Large intestine (tissue), 3 donors: ENCODE results near the gene TBC1D22A. TPM values are rescaled to one million over a fixed set of nuclear protein-coding genes. Genes with fewer than 3 reads are reported as not detected.

Source experiments
- DNase-seq, 2 donors: peaks; one replicate each; pipeline versions ENCODE4 v3.0.0 to v3.0.0-alpha.2; 2013
- H3K27ac ChIP-seq: one replicate; pipeline ENCODE4 v1.5.1; 2013; ENCODE audit warnings: low read length
- H3K27me3 ChIP-seq: 2 replicates; pipeline ENCODE4 v1.6.1; 2013; ENCODE audit warnings: low read length; ENCODE audit not compliant: control insufficient read depth, insufficient read depth
- H3K36me3 ChIP-seq: 2 replicates; pipeline ENCODE4 v1.6.1; 2013; ENCODE audit warnings: low read length; ENCODE audit not compliant: control insufficient read depth, insufficient read depth
- H3K4me1 ChIP-seq: one replicate; pipeline ENCODE4 v1.6.1; 2013; ENCODE audit warnings: low read length; ENCODE audit not compliant: control insufficient read depth, insufficient read depth
- H3K4me3 ChIP-seq: one replicate; pipeline ENCODE4 v1.5.1; 2013; ENCODE audit warnings: low read length
- H3K9me3 ChIP-seq: one replicate; pipeline ENCODE4 v1.6.1; 2013; ENCODE audit warnings: mild to moderate bottlenecking, low read depth, low read length, moderate library complexity; ENCODE audit not compliant: control insufficient read depth
- WGBS: methylation state at CpG from one replicate; pipeline ENCODE4 v1.1.5; 2013; ENCODE audit warnings: low lambda C conversion rate; ENCODE audit not compliant: insufficient coverage; 5-methylcytosine and 5-hydroxymethylcytosine counted together
- polyA plus RNA-seq: library from polyadenylated mRNA; unstranded; fragments of 120-200 nt; gene quantifications from one replicate; pipeline ENCODE4 v1.2.1, GENCODE V29; 2013

Gene TBC1D22A
- polyA plus RNA-seq, 1 donor, result 21.5 TPM

DNA sequence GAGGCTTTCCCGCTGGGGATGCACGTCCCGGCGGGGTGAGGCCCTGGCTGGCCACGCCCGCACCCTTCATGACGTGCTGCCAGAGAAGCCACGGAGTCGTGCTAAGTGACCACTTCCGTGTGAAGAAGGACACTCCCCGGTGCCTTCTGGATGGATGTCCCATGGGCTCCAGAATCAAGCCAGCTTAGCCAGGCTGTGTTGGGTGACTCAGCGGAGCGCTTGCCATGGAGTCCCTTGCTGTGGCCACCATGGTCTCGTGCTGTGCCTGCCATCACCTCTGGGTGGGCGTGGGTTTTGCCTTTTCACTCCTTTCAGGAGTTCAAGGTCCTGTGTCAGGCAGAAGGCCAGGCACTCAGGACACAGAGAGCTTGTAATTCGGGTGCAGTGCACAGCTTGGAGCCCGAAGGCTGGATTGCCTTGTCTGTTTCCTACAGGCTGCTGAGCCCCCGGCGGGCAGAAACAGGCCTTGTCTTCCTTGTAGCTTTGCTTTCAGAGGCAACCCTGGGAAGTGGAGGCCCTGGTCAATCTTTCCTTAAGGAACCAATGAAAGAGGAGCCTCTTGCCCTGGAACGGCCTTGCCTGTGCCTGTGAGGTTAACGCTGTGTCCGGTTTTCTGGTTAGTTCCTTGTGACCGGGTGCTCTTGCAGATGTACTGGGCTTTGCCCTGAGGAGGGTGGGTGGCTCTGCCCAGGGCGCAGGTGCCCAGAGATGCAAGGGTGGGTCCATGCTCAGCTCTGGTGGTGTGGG lies 268.6 kb downstream of the TBC1D22A start:
- H3K27ac ChIP-seq, result no peak overlapping the region
- peaks cover 20% of the 10 kb centered on the region for H3K4me1 ChIP-seq
- no peaks in the 10 kb centered on the region for H3K27me3 ChIP-seq
- no peak overlapping the region for H3K4me3 ChIP-seq
- H3K9me3 ChIP-seq, result no peaks in the 10 kb centered on the region
- peaks cover 2% of the 10 kb centered on the region for H3K36me3 ChIP-seq
- no CpG with 5 or more reads among the region's 24 CpGs for WGBS
- DNase-seq, result no peak

DNA sequence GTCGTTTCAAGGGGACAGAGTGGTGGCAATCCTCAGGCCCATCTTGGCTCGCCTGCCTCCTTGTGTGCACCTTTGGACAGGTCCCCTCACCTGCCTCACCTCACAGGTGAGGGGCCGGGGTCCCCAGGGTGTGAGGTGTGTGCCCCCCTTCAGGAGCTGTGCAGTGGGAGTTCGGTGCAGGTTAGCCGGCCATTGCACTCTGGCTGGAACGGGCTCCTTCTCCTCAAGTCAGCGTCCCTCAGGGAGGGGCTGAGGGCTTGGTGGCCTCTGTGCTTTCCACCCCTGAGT lies 269.1 kb downstream of the TBC1D22A start:
- Histone ChIP-seq H3K4me3 (no peak overlapping the region), H3K36me3 (peaks cover 2% of the 10 kb centered on the region), H3K27ac (no peak overlapping the region), H3K9me3 (no peaks in the 10 kb centered on the region), H3K27me3 (no peaks in the 10 kb centered on the region), H3K4me1 (peaks cover 20% of the 10 kb centered on the region)
- no CpG with 5 or more reads among the region's 7 CpGs for WGBS
- DNase-seq, result no peak

DNA sequence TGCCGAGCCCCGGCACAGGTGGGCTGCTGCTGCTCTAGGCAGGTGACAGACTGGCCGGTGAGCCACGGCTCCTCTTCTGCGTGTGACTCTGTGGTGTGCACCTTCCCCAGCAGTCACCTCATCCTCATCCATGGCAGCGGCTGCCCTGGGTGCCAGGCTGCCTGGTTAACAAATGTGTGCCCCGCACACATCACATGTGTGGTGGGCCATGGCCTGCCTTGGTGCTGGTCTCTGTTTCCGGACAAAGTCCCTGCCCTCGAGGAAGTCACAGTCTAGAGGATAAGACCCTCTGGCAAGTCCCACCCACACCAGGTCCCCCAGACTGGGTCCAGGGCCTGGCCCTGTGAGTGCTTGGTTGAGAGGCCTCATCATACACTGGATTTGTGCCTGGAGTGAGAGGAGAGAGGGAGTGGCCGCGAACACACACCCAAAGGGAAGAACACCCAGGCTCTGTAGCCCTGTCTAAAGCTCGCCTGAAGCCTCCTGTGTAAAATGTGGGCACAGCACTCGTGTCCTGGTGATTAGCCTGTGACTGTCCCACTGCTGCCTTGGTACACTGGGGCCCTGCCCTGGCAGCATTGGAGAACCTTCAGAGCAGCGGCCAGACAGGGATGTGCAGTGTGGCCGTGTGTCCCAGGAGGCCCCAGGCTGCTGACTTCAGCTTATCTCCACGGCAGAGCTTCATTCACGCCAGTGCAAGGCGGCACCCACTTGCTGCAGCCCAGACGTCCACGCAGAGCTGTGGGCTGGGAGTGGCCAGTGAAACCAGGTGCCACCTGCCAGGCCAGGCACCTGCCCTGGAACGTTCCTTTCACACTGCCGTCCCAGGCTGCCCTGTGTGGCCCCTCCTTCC lies 269.9 kb downstream of the TBC1D22A start:
- no peaks in the 10 kb centered on the region for H3K27me3 ChIP-seq
- no CpG with 5 or more reads among the region's 22 CpGs for WGBS
- no peak overlapping the region for H3K4me3 ChIP-seq
- peak overlapping the region; percentile 80 for H3K27ac ChIP-seq
- no peaks in the 10 kb centered on the region for H3K9me3 ChIP-seq
- peaks cover 20% of the 10 kb centered on the region for H3K4me1 ChIP-seq
- peaks cover 8% of the 10 kb centered on the region for H3K36me3 ChIP-seq
- DNase-seq, result peak; percentile 54 to 70

DNA sequence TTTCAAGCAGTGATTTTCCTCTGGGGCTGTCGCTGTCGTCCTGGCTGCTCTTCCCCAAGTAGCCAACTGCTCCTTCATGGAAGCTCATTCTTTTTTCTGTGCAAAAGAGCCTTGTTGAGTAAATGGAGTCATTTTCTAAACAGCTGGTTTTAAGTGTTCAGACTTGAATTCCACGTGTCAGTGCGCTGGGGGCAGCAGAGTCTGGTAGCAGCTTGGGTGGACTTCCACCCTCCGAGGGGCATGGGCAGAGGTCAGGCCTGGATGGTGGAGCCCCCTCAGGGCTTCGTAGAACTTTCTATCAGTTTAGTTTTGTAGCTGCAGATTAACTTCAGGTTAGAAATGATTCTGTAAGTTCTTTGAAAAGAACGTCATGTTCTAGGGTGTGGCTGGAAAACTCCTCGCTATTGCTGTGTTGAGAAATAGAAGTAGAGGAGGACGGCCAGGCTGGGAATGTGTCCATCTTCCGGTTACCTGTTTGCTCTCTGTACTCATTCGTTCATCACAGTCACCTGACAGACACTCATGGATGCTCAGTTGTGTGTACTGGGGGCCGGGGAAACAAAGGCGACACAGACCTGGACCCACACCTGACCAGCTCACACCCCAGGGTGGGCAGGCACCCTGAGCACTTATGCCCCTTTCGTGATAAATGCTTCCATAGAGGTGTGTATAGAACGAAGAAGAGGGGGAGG lies 270.7 kb downstream of the TBC1D22A start:
- H3K4me1 ChIP-seq, result peaks cover 20% of the 10 kb centered on the region
- peak overlapping the region; percentile 80 for H3K27ac ChIP-seq
- DNase-seq, result peak; percentile 65 to 81
- no peak overlapping the region for H3K4me3 ChIP-seq
- no peaks in the 10 kb centered on the region for H3K27me3 ChIP-seq
- peaks cover 10% of the 10 kb centered on the region for H3K36me3 ChIP-seq
- no peaks in the 10 kb centered on the region for H3K9me3 ChIP-seq
- WGBS, result 67% methylated on average over 1 of the region's 15 CpGs

DNA sequence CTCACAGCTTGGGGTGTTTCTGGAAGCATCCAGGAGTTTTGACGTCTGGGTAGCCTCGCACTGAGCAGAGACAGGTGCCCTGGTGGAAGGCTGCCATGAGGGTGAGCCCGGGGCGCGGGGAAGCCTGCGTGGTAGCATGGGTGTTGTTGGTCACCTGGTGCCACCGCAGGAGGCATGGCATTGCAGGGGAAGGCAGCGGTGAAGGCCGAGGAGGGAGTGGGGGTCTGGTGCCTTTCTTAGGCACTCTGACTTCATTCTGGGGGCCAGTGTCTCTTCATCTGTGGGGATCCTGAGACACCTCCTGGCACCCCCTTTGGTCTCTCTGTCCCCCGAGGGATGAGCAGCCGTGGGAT lies 271.2 kb downstream of the TBC1D22A start:
- Histone ChIP-seq H3K36me3 (peaks cover 13% of the 10 kb centered on the region), H3K4me1 (peaks cover 20% of the 10 kb centered on the region), H3K9me3 (no peaks in the 10 kb centered on the region), H3K4me3 (no peak overlapping the region), H3K27ac (peak overlapping the region; percentile 80), H3K27me3 (no peaks in the 10 kb centered on the region)
- no CpG with 5 or more reads among the region's 11 CpGs for WGBS
- no peak for DNase-seq

DNA sequence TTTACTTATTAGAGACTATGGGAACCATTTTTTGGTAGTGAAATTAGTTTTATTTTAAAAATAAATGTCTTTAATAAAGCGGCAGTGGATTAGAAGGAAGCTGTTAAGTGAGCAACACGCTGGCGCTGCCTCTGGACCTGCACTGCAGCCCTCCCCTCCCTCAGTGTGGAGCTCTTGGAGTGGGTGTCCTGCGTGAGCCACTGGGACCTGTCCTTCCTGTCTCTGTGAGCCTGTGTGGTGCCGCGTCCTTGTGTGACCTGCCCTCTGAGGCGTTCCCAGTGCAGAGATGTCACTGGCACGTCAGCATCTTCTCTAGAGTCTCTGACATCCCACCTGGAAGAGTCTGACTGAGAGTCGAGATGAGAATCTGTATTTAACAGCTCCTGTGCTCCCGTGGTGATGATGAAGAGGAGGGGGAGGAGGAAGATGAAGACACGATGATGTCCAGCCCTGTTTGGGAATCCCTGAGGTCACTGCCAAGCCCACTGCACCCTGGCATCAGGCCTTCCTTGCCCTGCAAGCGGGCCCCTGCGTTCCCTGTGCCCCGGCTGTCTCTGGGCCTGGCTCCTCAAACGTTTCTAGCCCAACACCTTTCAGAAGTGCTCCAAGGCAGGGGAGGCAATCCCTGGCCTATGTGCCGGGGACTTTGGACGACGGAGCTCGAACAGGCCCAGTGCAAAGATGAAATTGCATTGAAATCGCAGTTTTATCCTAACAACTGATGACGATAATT lies 271.8 kb downstream of the TBC1D22A start:
- no CpG with 5 or more reads among the region's 21 CpGs for WGBS
- Histone ChIP-seq H3K36me3 (peaks cover 13% of the 10 kb centered on the region), H3K4me3 (no peak overlapping the region), H3K27me3 (no peaks in the 10 kb centered on the region), H3K4me1 (peaks cover 20% of the 10 kb centered on the region), H3K9me3 (no peaks in the 10 kb centered on the region), H3K27ac (no peak overlapping the region)
- no peak for DNase-seq

DNA sequence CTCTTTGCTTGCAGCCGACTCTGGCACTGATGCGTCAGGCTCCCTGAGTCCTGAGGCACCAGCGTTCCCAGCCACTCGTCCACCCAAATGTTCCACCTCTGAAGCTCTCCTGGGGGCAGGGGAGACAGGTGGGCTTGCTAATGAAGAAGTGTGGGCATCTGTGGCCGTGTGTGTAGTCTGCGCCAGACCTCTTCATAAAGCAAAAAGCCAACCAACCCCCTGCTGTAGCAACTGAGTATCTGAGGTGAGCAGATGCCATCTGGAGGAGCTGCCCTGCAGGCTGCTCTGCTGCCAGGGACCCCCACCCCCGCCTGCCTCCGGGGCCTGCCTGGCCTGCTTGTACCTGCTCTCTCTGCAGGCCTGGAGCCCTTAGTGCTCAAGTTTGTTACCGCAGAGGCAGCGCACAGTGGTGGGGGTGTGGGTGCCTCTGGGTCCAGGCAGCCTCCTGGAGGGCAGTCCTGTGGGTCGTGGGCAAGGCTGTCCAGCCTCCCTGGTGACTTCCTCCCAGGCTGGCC lies 272.5 kb downstream of the TBC1D22A start:
- H3K4me1 ChIP-seq, result peaks cover 20% of the 10 kb centered on the region

DNA sequence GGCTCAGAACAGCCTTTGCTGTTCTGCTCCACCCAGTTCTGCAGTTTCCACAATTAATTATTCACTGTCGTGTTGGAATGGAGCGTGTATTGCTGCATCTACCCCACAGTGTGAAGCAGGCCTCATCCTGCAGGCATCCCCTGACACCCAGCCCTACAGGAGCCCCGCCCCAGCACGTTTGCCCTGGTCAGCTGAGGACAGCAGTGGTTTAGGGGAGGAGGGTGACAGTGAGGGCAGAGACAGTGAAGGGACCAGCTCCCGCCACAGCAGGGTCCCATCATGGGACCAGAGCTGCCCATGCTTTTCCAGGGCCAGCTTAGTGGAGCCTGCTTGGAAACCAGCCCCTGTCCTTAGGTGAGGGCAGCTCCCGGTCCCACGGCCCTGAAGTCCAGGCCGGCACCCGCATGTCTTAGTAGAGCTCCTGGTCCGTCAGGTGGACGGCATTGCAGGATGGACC lies 273.0 kb downstream of the TBC1D22A start:
- Histone ChIP-seq H3K9me3 (no peaks in the 10 kb centered on the region), H3K36me3 (peaks cover 10% of the 10 kb centered on the region), H3K4me1 (peaks cover 20% of the 10 kb centered on the region), H3K27me3 (no peaks in the 10 kb centered on the region), H3K4me3 (no peak overlapping the region), H3K27ac (no peak overlapping the region)
- WGBS, result no CpG with 5 or more reads among the region's 11 CpGs
- peak in 1 of 2 donors; percentile 11 for DNase-seq

More for the DNA sequence above, 272.5 kb downstream of the TBC1D22A start:
- peaks cover 10% of the 10 kb centered on the region for H3K36me3 ChIP-seq
- no peaks in the 10 kb centered on the region for H3K27me3 ChIP-seq
- no CpG with 5 or more reads among the region's 11 CpGs for WGBS
- no peaks in the 10 kb centered on the region for H3K9me3 ChIP-seq
- H3K27ac ChIP-seq, result no peak overlapping the region
- H3K4me3 ChIP-seq, result no peak overlapping the region
- no peak for DNase-seq

DNA sequence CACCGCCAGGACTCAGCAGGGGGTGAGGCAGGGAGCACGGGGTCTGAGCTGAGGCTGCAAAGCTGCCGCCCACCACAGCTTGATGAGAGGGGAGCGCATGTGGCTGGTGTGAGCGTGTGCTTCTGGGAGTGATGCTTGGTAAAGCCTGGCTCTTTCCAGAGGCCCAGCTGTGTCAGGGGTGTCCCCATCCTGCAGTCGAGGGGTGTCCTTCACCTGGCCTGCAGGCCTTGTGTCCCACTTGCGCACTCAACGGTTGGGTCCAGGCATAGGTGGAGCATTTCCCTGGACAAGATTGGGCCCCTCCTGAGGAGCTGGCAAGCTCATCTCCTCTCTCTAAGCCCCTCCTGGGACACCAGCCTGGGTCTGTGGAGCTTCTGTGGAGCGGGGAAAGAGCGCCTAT lies 273.9 kb downstream of the TBC1D22A start:
- Histone ChIP-seq H3K4me3 (no peak overlapping the region), H3K36me3 (peaks cover 10% of the 10 kb centered on the region), H3K27ac (no peak overlapping the region), H3K27me3 (no peaks in the 10 kb centered on the region), H3K9me3 (no peaks in the 10 kb centered on the region), H3K4me1 (peaks cover 20% of the 10 kb centered on the region)
- no CpG with 5 or more reads among the region's 10 CpGs for WGBS
- no peak for DNase-seq
